T1000 (cell line): ENCODE data around the gene HES7.
"Not testable (repeated sequence)": the region's sequence is repeated elsewhere in the genome, so short reads cannot be mapped to it uniquely, and the experiment has no call there.

ENCODE experiments used
- DNase-seq: peaks from one replicate; lab custom pipeline; 2025; ENCODE audit warnings: mixed read lengths; lab: John Stamatoyannopoulos, UW

Gene HES7

GRCh38 chr17:8122422-8122923 is 1.4 kb downstream of the HES7 start:
- no peak for DNase-seq

GRCh38 chr17:8121681-8122421 is 2.1 kb downstream of the HES7 start:
- DNase-seq: peak; percentile 52

GRCh38 chr17:8121407-8121680 is 2.6 kb downstream of the HES7 start:
- no peak for DNase-seq

DNA sequence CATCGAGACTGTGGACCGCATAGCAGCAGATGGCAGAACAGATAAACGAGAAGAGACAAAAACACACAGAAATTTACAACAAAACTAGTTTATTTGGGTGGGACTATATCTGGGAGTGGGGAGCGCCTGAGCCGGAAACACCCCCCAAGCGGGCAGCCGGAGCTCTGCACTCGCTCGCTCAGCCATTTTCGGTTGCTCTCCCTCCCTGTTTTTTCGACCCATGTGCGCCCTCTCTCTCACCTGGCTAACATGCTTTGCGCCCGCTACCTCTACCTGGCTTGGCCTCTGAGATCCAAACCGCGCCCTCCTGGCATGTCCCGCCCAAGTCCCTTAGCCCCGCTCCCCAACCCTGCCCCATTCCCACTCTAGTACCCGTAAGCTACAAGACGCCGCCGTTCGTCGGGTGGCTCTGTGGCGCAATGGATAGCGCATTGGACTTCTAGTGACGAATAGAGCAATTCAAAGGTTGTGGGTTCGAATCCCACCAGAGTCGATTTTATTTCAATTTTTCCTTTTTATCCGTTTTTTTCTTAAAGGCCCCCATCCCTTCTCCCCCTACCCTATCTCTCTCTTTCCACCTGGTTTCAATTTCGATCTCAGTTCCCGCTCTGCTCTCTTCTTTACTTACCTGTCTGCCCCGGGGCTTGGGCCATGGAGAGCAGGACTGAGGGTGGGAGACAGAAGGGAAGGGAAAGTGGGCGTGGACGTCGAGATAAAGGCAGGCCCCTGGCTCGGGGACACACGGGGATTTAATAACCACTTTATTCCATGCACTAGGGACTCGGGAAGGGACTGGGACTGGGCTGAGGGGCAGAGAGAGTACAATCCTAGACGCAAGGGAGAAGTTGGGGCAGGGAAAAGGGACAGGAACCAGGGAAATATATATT is 3.1 kb downstream of the HES7 start:
- DNase-seq: peak; percentile 62

DNA sequence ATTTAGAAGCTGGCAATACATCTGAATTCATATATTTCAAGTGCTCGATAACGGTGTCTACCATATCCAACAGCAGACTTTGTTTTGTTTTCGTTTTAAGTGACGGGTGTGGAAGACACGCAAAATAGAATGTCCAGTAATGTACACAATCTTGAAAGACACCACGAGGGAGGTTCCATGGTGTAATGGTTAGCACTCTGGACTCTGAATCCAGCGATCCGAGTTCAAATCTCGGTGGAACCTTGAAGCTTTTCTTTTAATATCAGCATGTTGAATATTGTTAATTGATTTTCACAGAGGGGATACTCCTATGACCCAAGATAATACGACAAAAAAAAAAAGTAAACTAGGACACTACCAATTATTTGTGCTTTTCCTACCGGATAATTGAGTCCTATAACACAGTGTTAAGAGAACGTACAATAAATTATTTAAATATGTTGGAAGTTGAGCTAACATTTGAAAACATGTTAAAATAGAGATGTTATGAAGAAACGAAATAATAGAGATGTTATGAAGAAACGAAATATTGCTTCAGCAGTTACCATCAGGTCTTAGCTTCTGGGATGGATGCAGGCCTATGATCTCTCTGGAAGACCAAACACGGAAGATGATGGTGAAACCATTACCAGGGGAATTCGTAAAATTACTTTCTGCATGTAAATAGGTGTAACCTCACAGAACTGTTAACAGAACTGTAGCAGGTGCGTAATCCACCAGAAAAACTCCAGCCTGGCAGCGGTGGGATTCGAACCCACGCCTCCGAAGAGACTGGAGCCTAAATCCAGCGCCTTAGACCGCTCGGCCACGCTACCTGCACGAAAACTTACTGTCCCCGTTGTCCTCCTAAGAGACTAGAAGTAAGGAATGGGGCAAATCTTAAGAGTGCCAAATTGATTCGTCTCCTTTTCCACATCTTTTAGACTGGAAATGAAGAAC is 4.1 kb downstream of the HES7 start:
- DNase-seq: peak; percentile 85

- DNase-seq: peak; percentile 87
Measured at GRCh38 chr17:8118769-8119580, 4.9 kb downstream of the HES7 start.

DNA sequence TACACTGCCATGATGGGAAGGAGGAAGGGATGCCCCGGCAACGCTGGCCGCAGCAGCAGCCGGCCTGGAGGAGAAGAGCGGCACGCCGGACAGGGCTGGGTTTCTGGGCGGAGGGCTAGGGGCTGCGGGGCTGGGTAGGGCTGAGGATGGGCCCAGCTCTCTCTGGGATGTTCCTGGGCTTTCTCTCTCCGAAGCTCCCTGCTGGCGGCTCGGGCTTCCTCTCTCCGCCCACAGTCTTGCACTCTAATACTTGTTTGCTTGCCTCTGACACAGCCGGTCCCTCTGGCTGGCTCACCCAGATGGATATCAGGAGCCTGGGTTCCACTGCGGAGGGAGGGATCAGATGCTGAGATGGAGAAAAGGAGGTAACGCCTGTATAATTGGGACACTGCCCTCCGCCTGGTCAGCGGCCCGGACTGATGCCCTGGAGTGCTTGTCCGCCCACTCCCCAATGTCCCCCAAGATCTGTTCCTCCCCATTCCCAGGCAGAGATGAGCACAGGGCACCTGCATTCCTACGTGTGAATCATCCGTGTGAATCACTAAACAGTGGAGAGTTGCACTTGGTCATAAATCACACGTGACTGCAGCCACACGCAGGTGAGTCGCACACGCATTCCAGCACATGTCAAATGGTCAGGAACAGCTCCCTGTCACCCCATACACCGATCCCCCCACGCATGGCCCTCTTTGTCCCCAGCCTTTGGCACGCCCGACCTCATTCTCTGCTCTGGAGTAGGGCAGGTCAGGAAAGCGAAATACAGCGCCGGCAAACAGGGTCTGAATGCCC is 5.7 kb downstream of the HES7 start, which contains the start of gene ALOXE3:
Gene ALOXE3, minus strand, starts transcription at position 535 of the 789 bp plus-strand sequence. Its CDS starts 524 bp downstream, at position 11.
- peak; percentile 51 for DNase-seq

DNA sequence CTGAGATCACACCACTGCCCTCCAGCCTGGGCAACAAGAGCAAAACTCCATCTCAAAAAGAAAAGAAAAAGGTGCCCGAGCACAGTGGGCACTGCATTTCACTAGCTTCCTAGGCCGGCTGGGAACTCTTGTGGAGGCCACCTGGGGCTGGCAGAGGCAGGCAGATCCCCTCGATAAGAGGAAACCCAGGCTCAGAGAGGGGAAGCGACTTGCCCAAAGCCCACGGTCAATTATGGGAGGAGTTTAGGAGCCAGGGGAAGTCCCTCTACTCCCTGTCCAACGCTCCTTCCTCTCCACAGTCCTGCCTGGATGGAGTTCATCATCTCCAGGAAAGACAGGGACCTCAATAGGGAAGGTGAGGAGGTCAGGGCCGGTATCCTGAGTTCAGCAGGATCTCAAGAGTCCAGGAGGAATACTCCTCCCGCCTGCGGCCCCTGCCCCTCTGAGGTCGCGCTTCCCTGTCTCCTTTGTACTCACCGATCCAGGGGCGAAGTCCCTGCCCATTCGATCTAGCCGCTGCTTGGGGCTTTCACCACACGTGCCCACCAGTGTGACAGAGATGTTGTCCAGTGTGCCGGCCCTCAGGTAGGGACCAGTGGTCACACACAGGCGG is 6.4 kb downstream of the HES7 start:
- DNase-seq: no peak

GRCh38 chr17:8116776-8117175 is 7.1 kb downstream of the HES7 start:
- DNase-seq: no peak

DNA sequence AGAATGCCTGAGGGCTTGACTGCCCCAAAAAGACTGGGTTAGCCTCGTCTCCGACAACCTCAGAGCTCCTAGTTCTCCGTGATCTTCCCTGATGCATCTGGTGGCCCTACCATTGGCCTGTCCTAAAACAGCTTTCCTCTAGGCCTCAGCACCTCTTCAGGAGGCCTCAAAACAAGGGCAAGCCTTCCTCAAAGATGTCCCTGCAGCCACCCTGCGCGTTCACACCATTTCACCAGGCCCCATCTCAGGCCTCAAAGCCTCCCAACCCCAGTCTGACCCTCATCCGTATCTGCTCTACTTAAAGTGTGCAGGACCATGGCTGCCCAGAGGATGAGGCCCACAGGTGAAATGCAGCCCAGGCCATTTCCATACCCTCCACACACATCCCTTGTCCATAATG is 13.0 kb downstream of the HES7 start:
- DNase-seq: no peak

GRCh38 chr17:8110456-8110804 is 13.5 kb downstream of the HES7 start:
- DNase-seq: no peak

DNA sequence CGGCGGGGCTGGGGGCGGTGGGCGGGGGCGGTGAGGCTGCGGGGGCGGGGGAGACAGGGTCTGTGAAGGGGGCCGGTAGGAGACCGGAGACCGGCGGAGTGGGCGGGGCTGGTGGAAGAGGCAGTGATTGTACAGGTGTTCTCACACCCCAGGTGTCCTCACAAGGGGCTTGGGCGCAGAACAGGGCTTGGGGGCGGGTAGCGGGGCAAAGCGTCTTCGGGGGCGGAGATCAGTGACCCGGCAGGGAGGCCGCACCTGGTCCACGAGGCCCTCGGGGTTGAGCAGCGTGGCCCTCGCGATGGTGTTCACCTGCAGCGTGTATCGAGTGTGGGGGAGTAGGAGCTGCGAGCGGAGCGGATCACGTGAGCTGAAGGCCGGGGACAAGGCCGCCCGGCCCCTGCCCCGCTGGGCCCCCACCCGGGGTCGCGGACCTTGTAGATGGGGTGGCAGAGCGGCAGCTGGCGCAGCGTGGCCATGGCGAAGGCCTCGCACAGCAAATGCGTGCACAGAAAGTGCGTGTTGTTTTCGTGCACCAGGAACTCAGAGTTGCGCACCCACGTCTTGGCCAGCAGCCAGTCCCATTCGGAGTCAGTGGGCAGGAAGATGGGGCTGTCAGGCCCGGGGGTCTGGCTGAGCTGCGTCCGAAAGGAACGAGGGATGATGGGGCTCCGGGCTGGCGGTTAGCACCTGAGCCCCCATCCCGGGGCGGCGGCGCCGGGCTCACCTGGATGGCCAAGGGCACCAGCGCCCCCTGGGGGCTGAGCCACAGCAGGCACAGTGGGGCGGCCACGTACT is 14.0 kb downstream of the HES7 start:
- no peak for DNase-seq

GRCh38 chr17:8108972-8109660 is 14.8 kb downstream of the HES7 start:
- DNase-seq: no peak

- not testable (repeated sequence) for DNase-seq
Measured at GRCh38 chr17:8106980-8107379, 16.9 kb downstream of the HES7 start.

- no peak for DNase-seq
Measured at GRCh38 chr17:8105957-8106398, 17.9 kb downstream of the HES7 start.

DNA sequence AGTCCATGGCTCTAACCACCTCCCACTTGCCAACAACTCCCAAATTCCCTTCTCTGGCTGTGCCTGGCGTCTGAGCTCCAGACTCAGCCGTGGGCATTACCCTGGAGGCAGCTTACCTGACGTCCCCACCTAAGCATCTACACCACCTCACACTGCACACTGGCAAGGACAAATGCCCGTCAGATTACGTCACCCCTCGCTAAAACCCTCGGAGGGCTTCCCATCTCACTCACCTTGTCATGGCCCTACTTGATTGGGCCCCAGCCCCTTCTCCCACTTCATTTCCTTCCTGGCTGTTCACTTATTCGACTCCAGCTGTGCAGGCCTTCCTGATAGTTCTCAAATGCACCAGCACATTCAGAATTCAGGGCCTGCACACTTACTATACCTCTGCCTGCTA is 19.0 kb downstream of the HES7 start:
- DNase-seq: no peak

DNA sequence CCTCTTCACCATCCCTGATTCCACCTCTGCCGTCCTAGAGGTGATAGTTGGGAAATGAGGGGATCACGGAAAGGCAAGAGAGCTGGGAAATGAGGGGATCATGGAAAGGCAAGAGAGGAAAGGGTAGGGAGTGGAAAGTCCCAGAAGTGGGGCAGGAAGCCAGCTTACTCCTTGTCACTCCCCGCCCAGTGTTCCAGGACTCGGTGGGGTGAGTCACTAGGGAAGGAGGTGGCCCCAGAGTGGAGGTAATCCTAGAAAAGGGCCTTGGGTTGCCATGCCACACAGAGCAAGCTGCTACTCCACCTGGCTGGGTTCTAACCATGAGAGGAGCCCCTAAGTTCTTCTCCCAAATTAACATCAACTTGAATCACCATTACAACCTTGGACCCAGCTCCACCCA is 20.4 kb downstream of the HES7 start:
- DNase-seq: no peak

- DNase-seq: no peak
Measured at GRCh38 chr17:8101721-8102120, 22.2 kb downstream of the HES7 start.
